HCT116 (cell line): Measurements from ENCODE around the gene SH2D1B.

ENCODE experiments used
- EZH2 ChIP-seq: fragments of 200-600 bp; sonication (generic); IDR thresholded peaks from 2 replicates; pipeline ENCODE4 v1.6.1; 2017; ENCODE audit warnings: antibody characterized with exemption, mixed run types
- EZH2phosphoT487 ChIP-seq: fragments of 200-600 bp; IDR thresholded peaks from 2 replicates; pipeline ENCODE4 v1.6.1; 2018; ENCODE audit warnings: antibody characterized with exemption, borderline replicate concordance
- JUND ChIP-seq: IDR thresholded peaks from 2 replicates; pipeline ENCODE4 v1.6.1; 2012
- POLR2A ChIP-seq: IDR thresholded peaks from 2 replicates; pipeline ENCODE4 v1.7.0; 2011; ENCODE audit warnings: borderline replicate concordance; ENCODE audit not compliant: insufficient read depth, insufficient read length; ENCODE audit errors: extremely low read depth
- POLR2AphosphoS5 ChIP-seq: IDR thresholded peaks from 2 replicates; pipeline ENCODE4 v1.6.1; 2011; ENCODE audit warnings: mild to moderate bottlenecking, low read depth, low read length, moderate library complexity
- SIN3A ChIP-seq: IDR thresholded peaks from 2 replicates; pipeline ENCODE4 v1.6.1; 2012; ENCODE audit warnings: low read depth
- SP1 ChIP-seq: IDR thresholded peaks from 2 replicates; pipeline ENCODE4 v1.6.1; 2012; ENCODE audit warnings: low read depth
- YY1 ChIP-seq: IDR thresholded peaks from 2 replicates; pipeline ENCODE4 v1.6.1; 2011; ENCODE audit warnings: low read length, low read depth, moderate library complexity, mild to moderate bottlenecking; ENCODE audit not compliant: insufficient replicate concordance; ENCODE audit errors: extremely low read depth
- ZFX ChIP-seq: fragments of 450-650 bp; IDR thresholded peaks from 2 replicates; pipeline ENCODE4 v1.6.1; 2017
- TF ChIP-seq, protein P1 (sequence below), 3 experiments: fragments of 200-600 bp in 1 of 3; sonication (generic) in 1 of 3; IDR thresholded peaks in 2 of 3; conservative IDR thresholded peaks in 1 of 3; 2 replicates each; pipeline ENCODE4 v1.5.1; 2012 to 2017; ENCODE audit warnings: low read depth in 2 of 3, low read length in 2 of 3, antibody characterized with exemption in 1 of 3, borderline replicate concordance in 1 of 3, control low read depth in 1 of 3, mild to moderate bottlenecking in 1 of 3, mixed read lengths in 1 of 3, mixed run types in 1 of 3, moderate library complexity in 1 of 3; ENCODE audit not compliant: insufficient read depth in 1 of 3
- TF ChIP-seq, protein P2 (sequence below): IDR thresholded peaks from 2 replicates; pipeline ENCODE4 v1.6.1; 2011; ENCODE audit warnings: mild to moderate bottlenecking, low read length, moderate library complexity; ENCODE audit not compliant: insufficient replicate concordance; ENCODE audit errors: extremely low read depth
- TF ChIP-seq, protein P3 (sequence below): IDR thresholded peaks from 2 replicates; pipeline ENCODE4 v1.6.1; 2012; ENCODE audit warnings: low read depth

DNA sequence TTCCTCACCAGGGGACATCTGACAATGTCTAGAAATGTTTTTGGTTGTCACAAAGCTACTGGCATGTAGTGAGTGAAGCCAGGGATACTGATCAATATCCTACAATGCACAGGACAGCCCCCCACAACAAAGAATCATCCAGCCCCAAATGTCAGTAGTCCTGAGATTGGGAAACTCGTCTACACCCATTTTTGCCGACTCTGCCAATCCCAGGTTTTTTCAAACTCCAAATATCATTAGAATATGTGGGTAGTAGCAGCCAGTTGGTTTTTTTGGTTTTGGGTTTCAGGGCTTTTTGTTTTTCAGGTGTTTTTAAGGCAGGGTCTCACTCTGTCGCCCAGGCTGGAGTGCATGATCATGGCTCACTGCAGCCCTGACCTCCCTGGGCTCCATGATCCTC lies 41.2 kb downstream of the SH2D1B start:
- TF ChIP-seq, protein P1, sequence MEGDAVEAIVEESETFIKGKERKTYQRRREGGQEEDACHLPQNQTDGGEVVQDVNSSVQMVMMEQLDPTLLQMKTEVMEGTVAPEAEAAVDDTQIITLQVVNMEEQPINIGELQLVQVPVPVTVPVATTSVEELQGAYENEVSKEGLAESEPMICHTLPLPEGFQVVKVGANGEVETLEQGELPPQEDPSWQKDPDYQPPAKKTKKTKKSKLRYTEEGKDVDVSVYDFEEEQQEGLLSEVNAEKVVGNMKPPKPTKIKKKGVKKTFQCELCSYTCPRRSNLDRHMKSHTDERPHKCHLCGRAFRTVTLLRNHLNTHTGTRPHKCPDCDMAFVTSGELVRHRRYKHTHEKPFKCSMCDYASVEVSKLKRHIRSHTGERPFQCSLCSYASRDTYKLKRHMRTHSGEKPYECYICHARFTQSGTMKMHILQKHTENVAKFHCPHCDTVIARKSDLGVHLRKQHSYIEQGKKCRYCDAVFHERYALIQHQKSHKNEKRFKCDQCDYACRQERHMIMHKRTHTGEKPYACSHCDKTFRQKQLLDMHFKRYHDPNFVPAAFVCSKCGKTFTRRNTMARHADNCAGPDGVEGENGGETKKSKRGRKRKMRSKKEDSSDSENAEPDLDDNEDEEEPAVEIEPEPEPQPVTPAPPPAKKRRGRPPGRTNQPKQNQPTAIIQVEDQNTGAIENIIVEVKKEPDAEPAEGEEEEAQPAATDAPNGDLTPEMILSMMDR (IDR thresholded peaks at IDR 0.05 in 2 of 3, conservative IDR thresholded peaks at IDR 0.05 in 1 of 3; ENCODE audit: borderline replicate concordance in 1 of 3, insufficient read depth in 1 of 3, low read depth in 2 of 3, low read length in 2 of 3): no peak
- TF ChIP-seq ZFX (no peak), JUND (no peak), POLR2AphosphoS5 (no peak), SP1 (no peak), SIN3A (no peak), YY1 (no peak), POLR2A (no peak), EZH2phosphoT487 (no peak), EZH2 (no peak)
- TF ChIP-seq, protein P2, sequence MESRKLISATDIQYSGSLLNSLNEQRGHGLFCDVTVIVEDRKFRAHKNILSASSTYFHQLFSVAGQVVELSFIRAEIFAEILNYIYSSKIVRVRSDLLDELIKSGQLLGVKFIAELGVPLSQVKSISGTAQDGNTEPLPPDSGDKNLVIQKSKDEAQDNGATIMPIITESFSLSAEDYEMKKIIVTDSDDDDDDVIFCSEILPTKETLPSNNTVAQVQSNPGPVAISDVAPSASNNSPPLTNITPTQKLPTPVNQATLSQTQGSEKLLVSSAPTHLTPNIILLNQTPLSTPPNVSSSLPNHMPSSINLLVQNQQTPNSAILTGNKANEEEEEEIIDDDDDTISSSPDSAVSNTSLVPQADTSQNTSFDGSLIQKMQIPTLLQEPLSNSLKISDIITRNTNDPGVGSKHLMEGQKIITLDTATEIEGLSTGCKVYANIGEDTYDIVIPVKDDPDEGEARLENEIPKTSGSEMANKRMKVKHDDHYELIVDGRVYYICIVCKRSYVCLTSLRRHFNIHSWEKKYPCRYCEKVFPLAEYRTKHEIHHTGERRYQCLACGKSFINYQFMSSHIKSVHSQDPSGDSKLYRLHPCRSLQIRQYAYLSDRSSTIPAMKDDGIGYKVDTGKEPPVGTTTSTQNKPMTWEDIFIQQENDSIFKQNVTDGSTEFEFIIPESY: no peak
- TF ChIP-seq, protein P3, sequence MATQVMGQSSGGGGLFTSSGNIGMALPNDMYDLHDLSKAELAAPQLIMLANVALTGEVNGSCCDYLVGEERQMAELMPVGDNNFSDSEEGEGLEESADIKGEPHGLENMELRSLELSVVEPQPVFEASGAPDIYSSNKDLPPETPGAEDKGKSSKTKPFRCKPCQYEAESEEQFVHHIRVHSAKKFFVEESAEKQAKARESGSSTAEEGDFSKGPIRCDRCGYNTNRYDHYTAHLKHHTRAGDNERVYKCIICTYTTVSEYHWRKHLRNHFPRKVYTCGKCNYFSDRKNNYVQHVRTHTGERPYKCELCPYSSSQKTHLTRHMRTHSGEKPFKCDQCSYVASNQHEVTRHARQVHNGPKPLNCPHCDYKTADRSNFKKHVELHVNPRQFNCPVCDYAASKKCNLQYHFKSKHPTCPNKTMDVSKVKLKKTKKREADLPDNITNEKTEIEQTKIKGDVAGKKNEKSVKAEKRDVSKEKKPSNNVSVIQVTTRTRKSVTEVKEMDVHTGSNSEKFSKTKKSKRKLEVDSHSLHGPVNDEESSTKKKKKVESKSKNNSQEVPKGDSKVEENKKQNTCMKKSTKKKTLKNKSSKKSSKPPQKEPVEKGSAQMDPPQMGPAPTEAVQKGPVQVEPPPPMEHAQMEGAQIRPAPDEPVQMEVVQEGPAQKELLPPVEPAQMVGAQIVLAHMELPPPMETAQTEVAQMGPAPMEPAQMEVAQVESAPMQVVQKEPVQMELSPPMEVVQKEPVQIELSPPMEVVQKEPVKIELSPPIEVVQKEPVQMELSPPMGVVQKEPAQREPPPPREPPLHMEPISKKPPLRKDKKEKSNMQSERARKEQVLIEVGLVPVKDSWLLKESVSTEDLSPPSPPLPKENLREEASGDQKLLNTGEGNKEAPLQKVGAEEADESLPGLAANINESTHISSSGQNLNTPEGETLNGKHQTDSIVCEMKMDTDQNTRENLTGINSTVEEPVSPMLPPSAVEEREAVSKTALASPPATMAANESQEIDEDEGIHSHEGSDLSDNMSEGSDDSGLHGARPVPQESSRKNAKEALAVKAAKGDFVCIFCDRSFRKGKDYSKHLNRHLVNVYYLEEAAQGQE: no peak
